Thoracic aorta (tissue), 2 donors: ENCODE data around the gene ZNF681. TPM values are rescaled to one million over a fixed set of nuclear protein-coding genes. Genes with fewer than 3 reads are reported as not detected.
"Not testable (repeated sequence)": the region's sequence is repeated elsewhere in the genome, so short reads cannot be mapped to it uniquely, and the experiment has no call there.

ENCODE experiments used
- ATAC-seq: fragments of 150-250 bp; one replicate; pipeline ENCODE4 v1.8.0; 2017; ENCODE audit warnings: low read depth; ENCODE audit not compliant: insufficient number of reproducible peaks, low FRiP score
- DNase-seq: peaks from one replicate; pipeline ENCODE4 v3.0.0-alpha.2; 2020; ENCODE audit warnings: low spot score
- H3K27ac ChIP-seq, 2 donors: fragments of 200-600 bp; sonication (generic); 1 replicate in 1 of 2; 2 replicates in 1 of 2; pipeline ENCODE4 v1.5.1; 2016; ENCODE audit warnings: mild to moderate bottlenecking in 2 of 2, moderate library complexity in 2 of 2
- H3K27me3 ChIP-seq: fragments of 200-600 bp; sonication (generic); replicated peaks from 2 replicates; pipeline ENCODE4 v1.6.0; 2016; ENCODE audit warnings: mild to moderate bottlenecking; ENCODE audit not compliant: insufficient read depth
- H3K36me3 ChIP-seq: fragments of 200-600 bp; sonication (generic); one replicate; pipeline ENCODE4 v1.5.1; 2016
- H3K4me1 ChIP-seq, 2 donors: fragments of 200-600 bp; sonication (generic); 1 replicate in 1 of 2; 2 replicates in 1 of 2; pipeline versions ENCODE4 v1.5.1 to v1.6.0; 2016; ENCODE audit warnings: low read depth in 2 of 2, mild to moderate bottlenecking in 1 of 2; ENCODE audit not compliant: control insufficient read depth in 1 of 2
- H3K4me3 ChIP-seq: fragments of 200-600 bp; sonication (generic); 2 replicates; pipeline ENCODE4 v1.5.1; 2016; ENCODE audit warnings: mild to moderate bottlenecking
- H3K9me3 ChIP-seq: fragments of 200-600 bp; sonication (generic); 2 replicates; pipeline ENCODE4 v1.5.1; 2016
- CTCF ChIP-seq: fragments of 200-600 bp; sonication (generic); IDR thresholded peaks from one replicate; pipeline ENCODE4 v1.5.1; 2019; ENCODE audit warnings: antibody characterized with exemption
- total RNA-seq, 2 donors: library from RNA; depleted of rRNA; stranded (reverse); fragments of >200 nt; gene quantifications; one replicate each; pipeline versions ENCODE4 v1.1.0 to v1.2.3, GENCODE V29; 2016

The ZNF681 gene
- total RNA-seq, 2 donors from 2014 or later, result 0.56 to 2.2 TPM

- Histone ChIP-seq H3K4me1 (no peaks in the 10 kb centered on the region), H3K27me3 (no peaks in the 10 kb centered on the region), H3K36me3 (no peaks in the 10 kb centered on the region), H3K9me3 (no peaks in the 10 kb centered on the region), H3K27ac (no peak overlapping the region), H3K4me3 (no peak overlapping the region)
- DNase-seq, result no peak
- ATAC-seq, result no peak
- no peak for TF ChIP-seq CTCF
These were observed 49.3 kb downstream of the ZNF681 start for GRCh38 chr19:23709347-23709746.

DNA sequence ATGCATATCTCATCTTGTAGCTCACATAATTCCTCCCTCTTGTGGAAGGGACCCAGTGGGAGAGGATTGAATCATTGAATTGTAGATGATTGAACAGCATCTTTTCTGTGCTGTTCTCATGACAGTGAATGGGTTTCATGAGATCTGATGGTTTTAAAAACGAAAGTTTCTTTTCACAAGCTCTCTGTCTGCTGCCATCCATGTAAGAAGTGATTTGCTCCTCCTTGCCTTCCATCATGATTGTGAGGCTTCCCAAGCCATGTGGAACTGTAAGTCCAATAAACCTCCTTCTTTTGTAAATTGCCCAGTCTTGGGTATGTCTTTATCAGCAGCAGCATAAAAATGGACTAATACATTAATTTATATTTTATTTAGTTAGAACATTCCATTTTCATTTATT is 52.0 kb downstream of the ZNF681 start:
- Histone ChIP-seq H3K9me3 (no peaks in the 10 kb centered on the region), H3K36me3 (no peaks in the 10 kb centered on the region), H3K4me3 (no peak overlapping the region), H3K4me1 (no peaks in the 10 kb centered on the region), H3K27ac (no peak overlapping the region), H3K27me3 (no peaks in the 10 kb centered on the region)
- ATAC-seq, result no peak
- DNase-seq, result no peak
- TF ChIP-seq CTCF, result no peak

- Histone ChIP-seq H3K4me3 (no peak overlapping the region), H3K27me3 (no peaks in the 10 kb centered on the region), H3K36me3 (no peaks in the 10 kb centered on the region), H3K4me1 (no peaks in the 10 kb centered on the region), H3K27ac (no peak overlapping the region), H3K9me3 (no peaks in the 10 kb centered on the region)
- ATAC-seq, result no peak
- DNase-seq, result no peak
- no peak for TF ChIP-seq CTCF
These were observed 59.2 kb downstream of the ZNF681 start for GRCh38 chr19:23699521-23699860.

GRCh38 chr19:23698711-23699520 is 59.8 kb downstream of the ZNF681 start:
- no peak overlapping the region for H3K4me3 ChIP-seq
- no peak for DNase-seq
- no peaks in the 10 kb centered on the region for H3K9me3 ChIP-seq
- no peaks in the 10 kb centered on the region for H3K4me1 ChIP-seq
- ATAC-seq, result no peak
- H3K27ac ChIP-seq, result no peak overlapping the region
- H3K36me3 ChIP-seq, result no peaks in the 10 kb centered on the region
- no peak for TF ChIP-seq CTCF
- H3K27me3 ChIP-seq, result no peaks in the 10 kb centered on the region

DNA sequence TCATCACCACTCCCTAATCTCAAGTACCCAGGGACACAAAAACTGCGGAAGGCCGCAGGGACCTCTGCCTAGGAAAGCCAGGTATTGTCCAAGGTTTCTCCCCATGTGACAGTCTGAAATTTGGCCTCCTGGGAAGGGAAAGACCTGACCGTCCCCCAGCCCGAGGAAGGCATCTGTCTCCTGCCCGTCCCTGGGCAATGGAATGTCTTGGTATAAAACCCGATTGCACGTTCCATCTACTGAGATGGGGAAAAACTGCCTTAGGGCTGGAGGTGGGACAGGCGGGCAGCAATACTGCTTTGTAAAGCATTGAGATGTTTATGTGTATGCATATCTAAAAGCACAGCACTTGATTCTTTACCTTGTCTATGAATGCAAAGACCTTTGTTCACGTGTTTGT is 65.8 kb downstream of the ZNF681 start:
- H3K4me1 ChIP-seq, H3K36me3 ChIP-seq, H3K27ac ChIP-seq: not testable (repeated sequence)

More for the DNA sequence above, 65.8 kb downstream of the ZNF681 start:
- not testable (repeated sequence) for H3K27me3 ChIP-seq, DNase-seq, H3K4me3 ChIP-seq, H3K9me3 ChIP-seq, ATAC-seq

Other genes with a start within 250 kb of the ZNF681 start
- 10 to 100 TPM in 1 of 2 donors, 1 to 10 TPM in 1; 2.0 to 17.8 TPM for gene ZNF675, start 71.7 kb downstream of the ZNF681 start, total RNA-seq
- gene ZNF726, start 156.0 kb upstream of the ZNF681 start, total RNA-seq, result under 1 TPM; 0.27 to 0.63 TPM